Hepatocyte (in vitro differentiated cells): ENCODE measurements around the gene TGFB1. TPM values are rescaled to one million over a fixed set of nuclear protein-coding genes. Genes with fewer than 3 reads are reported as not detected.

Experiments used
- DNase-seq: peaks from one replicate; pipeline ENCODE4 v3.0.0-alpha.2; 2016; ENCODE audit warnings: low spot score
- H2AFZ ChIP-seq: fragments of 200-600 bp; sonication (generic); 2 replicates; pipeline ENCODE4 v1.6.0; 2016; ENCODE audit warnings: antibody characterized with exemption, mild to moderate bottlenecking
- H3K27ac ChIP-seq: fragments of 200-600 bp; sonication (generic); 2 replicates; pipeline ENCODE4 v1.5.1; 2016; ENCODE audit warnings: mild to moderate bottlenecking
- H3K27me3 ChIP-seq: fragments of 200-600 bp; sonication (generic); 2 replicates; pipeline ENCODE4 v1.6.1; 2016
- H3K36me3 ChIP-seq: fragments of 200-600 bp; sonication (generic); replicated peaks from 2 replicates; pipeline ENCODE4 v1.5.1; 2016; ENCODE audit warnings: low read depth; ENCODE audit not compliant: insufficient read depth
- H3K4me1 ChIP-seq: fragments of 200-600 bp; sonication (generic); 2 replicates; pipeline ENCODE4 v1.5.1; 2016; ENCODE audit warnings: mild to moderate bottlenecking, moderate library complexity; ENCODE audit not compliant: insufficient read depth
- H3K4me2 ChIP-seq: fragments of 200-600 bp; sonication (generic); 2 replicates; pipeline ENCODE4 v1.6.0; 2016
- H3K4me3 ChIP-seq: fragments of 200-600 bp; sonication (generic); 2 replicates; pipeline ENCODE4 v1.5.1; 2016; ENCODE audit warnings: mild to moderate bottlenecking
- H3K79me2 ChIP-seq: fragments of 200-600 bp; sonication (generic); 2 replicates; pipeline ENCODE4 v1.6.0; 2017; ENCODE audit warnings: mild to moderate bottlenecking
- H3K9me2 ChIP-seq: fragments of 200-600 bp; sonication (generic); replicated peaks from 2 replicates; pipeline ENCODE4 v1.6.0; 2017; ENCODE audit warnings: mild to moderate bottlenecking; ENCODE audit not compliant: insufficient read depth
- H3K9me3 ChIP-seq: fragments of 200-600 bp; sonication (generic); 2 replicates; pipeline ENCODE4 v1.5.1; 2016; ENCODE audit warnings: low read depth, mild to moderate bottlenecking
- H4K20me1 ChIP-seq: fragments of 200-600 bp; sonication (generic); 2 replicates; pipeline ENCODE4 v1.6.0; 2016; ENCODE audit warnings: mild to moderate bottlenecking; ENCODE audit not compliant: insufficient read depth, poor library complexity, severe bottlenecking
- EZH2 ChIP-seq: fragments of 200-600 bp; sonication (generic); IDR thresholded peaks from 2 replicates; pipeline ENCODE4 v1.6.1; 2016; ENCODE audit warnings: antibody characterized with exemption, mild to moderate bottlenecking, borderline replicate concordance
- EZH2phosphoT487 ChIP-seq: fragments of 200-600 bp; sonication (generic); IDR thresholded peaks from one replicate; pipeline ENCODE4 v1.6.1; 2018; ENCODE audit warnings: antibody characterized with exemption, mild to moderate bottlenecking, low read depth, moderate library complexity; ENCODE audit not compliant: unreplicated experiment, severe bottlenecking
- WGBS: methylation state at CpG from one replicate; pipeline ENCODE4 v1.1.6; 2016; ENCODE audit warnings: low lambda C conversion rate; ENCODE audit errors: missing lambda C conversion rate; 5-methylcytosine and 5-hydroxymethylcytosine counted together
- polyA plus RNA-seq: library from polyadenylated mRNA; unstranded; fragments of >200 nt; fragmentation: Nextera tagmentation; extraction: Ambion mirVana; gene quantifications from 2 replicates; pipeline ENCODE4 v1.2.1, GENCODE V29; 2016
- total RNA-seq: library from RNA; depleted of rRNA; stranded (reverse); fragments of >200 nt; gene quantifications from 2 replicates; pipeline ENCODE4 v1.2.3, GENCODE V29; 2014
- TF ChIP-seq, protein P1 (sequence below): fragments of 200-600 bp; sonication (generic); IDR thresholded peaks from 2 replicates; pipeline ENCODE4 v1.5.1; 2016; ENCODE audit warnings: antibody characterized with exemption, mild to moderate bottlenecking; ENCODE audit not compliant: poor library complexity

TGFB1 gene
- total and polyA plus RNA-seq, 2 experiments from 2014 or later, result 17.1 to 122 TPM

DNA sequence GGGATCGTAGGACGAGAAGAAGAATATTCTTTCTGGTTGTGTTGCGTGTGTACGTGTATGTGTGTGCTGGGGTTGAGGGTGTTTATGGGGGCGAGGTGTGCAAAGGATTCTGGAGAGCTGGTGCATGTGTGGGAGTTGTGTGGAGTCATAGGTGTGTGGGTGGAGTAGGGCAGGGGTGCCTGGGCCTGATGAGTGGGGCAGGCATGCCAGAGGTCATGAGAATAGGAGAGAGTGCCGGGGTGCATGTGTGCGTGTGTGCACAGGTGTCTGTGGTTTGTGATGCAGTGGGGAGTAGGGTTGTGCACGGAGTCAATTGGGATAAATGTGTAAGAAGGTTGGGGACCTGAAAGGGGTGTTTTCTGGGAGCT is 23.3 kb upstream of the TGFB1 start:
- Histone ChIP-seq H2AFZ (peak overlapping the region; percentile 92), H3K4me3 (peak overlapping the region; percentile 80), H3K79me2 (peaks cover 21% of the 10 kb centered on the region), H3K27ac (peak overlapping the region; percentile 74), H3K4me2 (peak overlapping the region; percentile 95), H3K9me3 (no peaks in the 10 kb centered on the region), H3K27me3 (no peaks in the 10 kb centered on the region), H3K9me2 (no peaks in the 10 kb centered on the region), H3K4me1 (peaks cover 14% of the 10 kb centered on the region), H4K20me1 (peaks cover 4% of the 10 kb centered on the region), H3K36me3 (no peaks in the 10 kb centered on the region)
- no peak for DNase-seq
- TF ChIP-seq, protein P1, sequence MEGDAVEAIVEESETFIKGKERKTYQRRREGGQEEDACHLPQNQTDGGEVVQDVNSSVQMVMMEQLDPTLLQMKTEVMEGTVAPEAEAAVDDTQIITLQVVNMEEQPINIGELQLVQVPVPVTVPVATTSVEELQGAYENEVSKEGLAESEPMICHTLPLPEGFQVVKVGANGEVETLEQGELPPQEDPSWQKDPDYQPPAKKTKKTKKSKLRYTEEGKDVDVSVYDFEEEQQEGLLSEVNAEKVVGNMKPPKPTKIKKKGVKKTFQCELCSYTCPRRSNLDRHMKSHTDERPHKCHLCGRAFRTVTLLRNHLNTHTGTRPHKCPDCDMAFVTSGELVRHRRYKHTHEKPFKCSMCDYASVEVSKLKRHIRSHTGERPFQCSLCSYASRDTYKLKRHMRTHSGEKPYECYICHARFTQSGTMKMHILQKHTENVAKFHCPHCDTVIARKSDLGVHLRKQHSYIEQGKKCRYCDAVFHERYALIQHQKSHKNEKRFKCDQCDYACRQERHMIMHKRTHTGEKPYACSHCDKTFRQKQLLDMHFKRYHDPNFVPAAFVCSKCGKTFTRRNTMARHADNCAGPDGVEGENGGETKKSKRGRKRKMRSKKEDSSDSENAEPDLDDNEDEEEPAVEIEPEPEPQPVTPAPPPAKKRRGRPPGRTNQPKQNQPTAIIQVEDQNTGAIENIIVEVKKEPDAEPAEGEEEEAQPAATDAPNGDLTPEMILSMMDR, result no peak
- TF ChIP-seq EZH2phosphoT487 (no peak), EZH2 (no peak)
- WGBS, result 65% methylated on average over 8 of the region's 8 CpGs

DNA sequence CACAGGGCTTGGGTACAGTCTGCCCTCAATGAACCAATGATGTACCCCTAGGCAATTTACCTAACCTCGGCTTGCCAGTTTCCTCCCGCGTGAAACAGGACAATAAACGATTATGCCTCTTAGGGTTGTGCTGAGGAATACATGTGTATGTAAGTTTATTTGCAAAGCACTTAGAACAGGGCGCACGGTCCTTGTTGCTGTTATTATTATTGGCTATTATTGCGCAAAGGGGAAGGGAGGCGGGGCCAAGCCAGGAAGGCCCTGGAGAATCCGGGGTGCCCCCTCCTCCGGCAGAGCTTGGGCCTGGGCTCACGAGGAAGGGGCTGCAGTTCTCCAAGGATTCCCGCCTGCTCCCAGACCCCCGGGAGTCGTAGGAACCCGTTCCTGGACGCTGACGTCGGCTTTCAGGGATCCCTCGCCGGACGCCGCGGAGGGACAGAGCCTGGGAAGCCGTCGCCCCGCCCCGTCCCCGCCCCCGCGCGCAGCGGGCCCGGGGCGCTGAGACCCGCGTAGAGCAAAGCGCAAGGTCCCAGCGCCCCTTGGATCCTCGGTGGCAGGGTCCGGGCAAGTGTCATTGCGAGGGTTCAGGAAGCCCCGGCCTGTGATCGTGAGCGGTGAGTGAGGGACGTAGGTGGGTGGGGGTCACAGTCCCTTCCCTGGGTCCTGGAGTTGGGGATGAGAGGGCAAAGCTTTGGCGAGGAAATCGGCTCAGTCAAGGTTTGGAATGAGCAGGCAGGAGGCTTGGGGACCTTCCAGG is 22.7 kb upstream of the TGFB1 start, which contains the start of gene TMEM91:
Gene TMEM91 (plus strand): TSS at position 293 of the 757 bp plus-strand sequence. CDS start 1,777 bp downstream, outside the sequence.
- Histone ChIP-seq H2AFZ (peak within 1 kb of the TSS; percentile 92), H3K4me3 (peak within 1 kb of the TSS; percentile 80)
- under 1% methylated on average over 47 of the region's 47 CpGs for WGBS

DNA sequence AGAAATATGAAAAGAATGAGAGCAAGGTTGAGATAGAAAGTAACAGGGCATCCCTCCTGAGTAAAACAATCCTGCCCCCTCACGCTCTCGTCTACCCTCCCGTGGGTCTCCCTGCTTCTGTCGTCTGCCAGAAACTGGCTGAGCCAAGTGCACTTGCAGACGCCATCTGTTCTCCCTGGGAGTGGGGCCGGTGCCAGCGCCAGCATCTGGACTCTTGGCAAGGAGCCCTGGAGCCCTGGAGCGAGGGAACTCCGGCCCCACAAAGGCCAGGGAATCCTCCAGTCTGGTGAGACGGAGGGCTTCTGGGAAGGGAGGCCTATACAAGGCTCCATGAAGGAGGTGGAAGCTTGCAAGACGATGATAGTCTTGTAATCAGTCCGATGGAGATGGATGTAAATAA is 20.3 kb upstream of the TGFB1 start:
- DNase-seq, result peak; percentile 87
- H3K4me2 ChIP-seq, result peak overlapping the region; percentile 51

More for the DNA sequence above, 22.7 kb upstream of the TGFB1 start, which contains the start of gene TMEM91:
- Histone ChIP-seq H3K9me3 (no peaks in the 10 kb centered on the region), H3K9me2 (no peaks in the 10 kb centered on the region), H3K79me2 (peaks cover 23% of the 10 kb centered on the region), H3K4me2 (peak within 1 kb of the TSS; percentile 95), H3K27me3 (no peaks in the 10 kb centered on the region), H4K20me1 (peaks cover 4% of the 10 kb centered on the region), H3K36me3 (no peaks in the 10 kb centered on the region), H3K4me1 (peaks cover 14% of the 10 kb centered on the region), H3K27ac (peak within 1 kb of the TSS; percentile 74)
- TF ChIP-seq EZH2phosphoT487 (no peak), EZH2 (no peak)
- TF ChIP-seq, protein P1, result no peak
- DNase-seq, result peak; percentile 52

More for the DNA sequence above, 20.3 kb upstream of the TGFB1 start:
- H3K79me2 ChIP-seq, result peaks cover 46% of the 10 kb centered on the region
- H3K9me3 ChIP-seq, result no peaks in the 10 kb centered on the region
- H3K9me2 ChIP-seq, result no peaks in the 10 kb centered on the region
- H3K27me3 ChIP-seq, result no peaks in the 10 kb centered on the region
- H4K20me1 ChIP-seq, result peaks cover 4% of the 10 kb centered on the region
- peaks cover 14% of the 10 kb centered on the region for H3K4me1 ChIP-seq
- no peak overlapping the region for H2AFZ ChIP-seq
- no peaks in the 10 kb centered on the region for H3K36me3 ChIP-seq
- H3K27ac ChIP-seq, result peak overlapping the region; percentile 67
- H3K4me3 ChIP-seq, result no peak overlapping the region
- WGBS, result 58% methylated on average over 12 of the region's 12 CpGs
- no peak for TF ChIP-seq EZH2
- TF ChIP-seq, protein P1, result no peak
- no peak for TF ChIP-seq EZH2phosphoT487
